NCI-H1092 (cell line): ENCODE data around the gene MYBPC3.
"Not testable (repeated sequence)": the region's sequence is repeated elsewhere in the genome, so short reads cannot be mapped to it uniquely, and the experiment has no call there.

Source experiments
- DNase-seq: peaks from one replicate; lab custom pipeline; 2025; lab: John Stamatoyannopoulos, UW

MYBPC3 gene

DNA sequence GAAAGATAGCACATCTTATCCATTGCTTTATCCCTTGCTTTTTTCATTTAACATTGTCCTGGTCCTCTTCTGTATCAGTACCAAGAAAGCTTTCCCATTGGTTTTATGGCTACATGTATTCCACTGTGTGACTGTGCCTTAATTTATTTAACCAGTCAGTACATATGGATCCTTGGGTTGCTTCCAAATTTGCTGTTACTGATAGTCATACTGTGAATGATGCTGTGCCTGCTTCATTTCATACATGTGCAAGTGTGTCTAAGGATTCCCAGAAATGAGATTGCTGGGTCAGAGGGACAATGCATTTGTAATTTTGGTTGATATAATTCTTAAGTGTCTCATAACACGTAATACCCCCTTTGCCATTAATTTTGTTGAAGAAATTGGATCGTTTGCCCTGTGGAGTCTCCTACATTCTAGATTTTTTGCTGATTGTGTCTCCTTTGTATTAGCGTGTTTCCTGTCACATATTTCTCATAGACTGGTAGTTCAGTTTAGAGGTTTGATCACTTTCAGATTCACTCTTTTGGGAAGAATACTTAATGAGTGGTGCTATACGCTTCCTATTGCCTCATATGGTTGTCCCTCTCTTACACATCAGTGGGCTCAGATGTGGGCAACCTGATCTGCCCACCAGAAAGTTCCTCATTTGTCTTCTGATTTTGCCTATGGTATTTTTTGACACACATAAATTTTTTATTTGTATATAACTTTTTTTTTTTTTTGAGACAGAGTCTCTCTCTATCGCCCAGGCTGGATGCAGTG, 35.3 kb downstream of the MYBPC3 start:
- DNase-seq = no peak

DNA sequence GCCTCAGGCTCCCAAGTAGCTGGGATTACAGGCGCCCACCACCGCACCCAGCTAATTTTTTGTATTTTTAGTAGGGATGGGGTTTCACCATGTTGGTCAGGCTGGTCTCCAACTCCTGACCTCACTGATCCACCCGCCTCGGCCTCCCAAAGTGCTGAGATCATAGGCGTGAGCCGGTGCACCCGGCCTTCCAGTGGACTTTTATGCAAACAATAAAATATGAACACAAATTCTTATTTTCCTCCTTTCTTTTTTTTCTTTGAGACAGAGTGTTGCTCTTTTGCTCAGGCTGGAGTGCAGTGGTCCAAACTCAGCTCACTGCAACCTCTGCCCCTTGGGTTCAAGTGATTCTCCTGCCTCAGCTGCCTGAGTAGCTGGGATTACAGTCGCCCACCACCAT, 36.0 kb downstream of the MYBPC3 start:
- DNase-seq = not testable (repeated sequence)

- DNase-seq = no peak
These were observed 37.5 kb downstream of the MYBPC3 start for GRCh38 chr11:47314992-47315391.

DNA sequence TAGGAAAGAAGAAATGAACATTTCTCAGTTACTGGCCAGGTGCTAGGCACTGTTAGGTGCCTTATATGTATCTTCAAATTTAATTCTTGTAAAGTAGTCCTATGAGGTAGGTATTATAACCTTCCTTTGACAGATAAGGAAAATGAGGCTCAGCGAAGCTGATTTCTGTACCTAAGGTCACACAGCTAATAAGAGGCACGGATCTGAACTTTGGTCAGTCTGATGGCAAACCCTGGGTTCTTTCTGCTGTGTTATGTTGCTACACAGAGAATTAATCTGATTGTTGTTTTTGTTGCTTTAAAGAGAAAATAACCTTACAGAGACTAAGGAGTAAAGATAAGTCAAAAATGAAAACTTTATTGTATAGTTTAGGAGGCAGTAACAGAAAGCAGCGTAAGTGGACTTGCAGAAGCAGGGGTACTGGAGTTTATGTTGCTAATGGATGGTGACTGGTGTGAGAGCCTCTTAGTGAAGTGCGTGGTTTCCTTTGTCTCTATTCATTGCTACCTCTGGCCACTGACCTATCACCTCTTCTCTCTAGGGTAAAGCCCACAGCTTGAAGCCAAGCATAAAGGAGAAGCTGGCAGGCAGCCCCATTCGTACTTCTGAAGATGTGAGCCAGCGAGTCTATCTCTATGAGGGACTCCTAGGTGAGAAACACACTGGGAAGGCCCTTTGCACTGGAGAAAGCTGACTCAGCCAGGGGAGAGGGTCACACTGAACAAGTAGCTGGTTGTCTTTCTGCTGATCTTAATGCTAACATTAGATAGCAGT, 44.3 kb downstream of the MYBPC3 start:
- DNase-seq = no peak

DNA sequence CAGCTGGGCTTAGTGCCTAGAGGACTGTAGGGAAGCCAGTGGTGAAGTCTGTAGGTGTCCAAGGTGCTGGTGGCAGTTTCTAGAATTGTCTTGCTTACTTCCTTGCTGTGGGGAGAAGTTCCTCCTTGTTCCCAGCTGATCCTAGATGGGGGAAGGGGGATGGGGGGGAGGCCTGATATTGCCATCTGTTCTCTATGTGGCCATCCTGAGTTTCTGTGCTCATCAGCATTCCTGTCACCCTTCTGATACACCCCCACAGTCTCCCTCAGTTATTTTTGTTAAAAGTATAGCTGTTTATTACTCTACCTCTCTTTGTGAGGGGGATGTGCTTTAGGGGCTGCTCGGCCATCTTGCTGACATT, 46.0 kb downstream of the MYBPC3 start:
- no peak for DNase-seq

DNA sequence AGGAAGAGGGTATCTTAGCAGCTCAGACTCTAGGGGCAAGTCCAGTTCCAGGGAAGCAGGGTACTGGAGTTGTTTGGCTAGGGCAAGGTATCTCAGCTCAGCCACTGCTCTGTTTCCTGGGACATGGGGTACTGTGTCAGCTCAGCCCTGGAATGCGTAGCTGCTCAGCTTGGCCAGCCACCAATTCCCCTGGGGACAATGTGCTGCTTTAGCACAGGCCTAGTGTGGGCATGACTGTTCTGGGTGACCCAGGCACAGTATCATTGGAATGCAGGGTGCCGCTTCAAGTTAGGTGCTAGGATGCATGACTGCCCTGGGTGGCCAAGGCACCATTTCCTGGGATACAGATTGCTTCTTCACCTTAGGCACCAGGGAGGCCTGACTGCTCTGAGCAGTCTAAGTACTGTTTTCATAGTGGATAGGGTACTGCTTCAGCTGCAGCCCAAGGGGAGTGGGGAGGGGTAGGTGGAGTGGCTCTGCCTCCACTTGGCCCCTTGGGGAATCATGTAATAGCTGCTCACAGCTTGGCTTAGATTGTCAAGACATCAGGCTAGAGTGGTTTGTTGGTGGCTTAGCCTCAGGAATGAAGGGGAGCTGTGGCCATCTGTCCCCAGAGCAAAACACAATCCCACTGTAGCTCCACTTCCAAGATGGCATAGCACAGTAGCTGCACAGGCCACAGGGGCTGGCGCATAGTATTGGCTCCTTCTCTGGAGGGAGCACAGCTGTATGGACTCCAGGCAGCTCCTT, 46.6 kb downstream of the MYBPC3 start:
- no peak for DNase-seq

- DNase-seq = no peak
These were observed 49.6 kb downstream of the MYBPC3 start for GRCh38 chr11:47302853-47303252.

GRCh38 chr11:47299078-47299477, 53.4 kb downstream of the MYBPC3 start:
- DNase-seq = no peak

DNA sequence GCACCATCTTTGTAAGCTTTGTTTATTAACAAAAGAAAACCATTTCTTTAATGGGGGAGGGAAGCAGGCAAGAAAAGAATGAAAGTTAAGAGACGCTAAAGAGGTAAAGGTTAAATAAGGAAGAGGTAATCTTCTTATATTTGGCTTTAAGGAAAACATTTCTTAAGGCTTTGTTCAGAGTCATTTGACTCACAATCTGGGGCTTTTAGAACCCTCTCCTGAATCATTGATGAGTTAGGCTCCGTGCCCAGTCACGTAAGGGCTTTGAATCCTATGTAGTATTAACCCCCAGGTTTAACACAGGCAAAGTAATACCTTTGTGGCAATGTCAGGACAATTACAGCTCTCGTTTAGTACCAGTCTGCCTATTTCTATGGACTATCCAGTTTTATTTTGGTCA, 56.5 kb downstream of the MYBPC3 start:
- peak; percentile 55 for DNase-seq

GRCh38 chr11:47295385-47295784, 57.1 kb downstream of the MYBPC3 start:
- no peak for DNase-seq

- no peak for DNase-seq
These were observed 62.6 kb downstream of the MYBPC3 start for GRCh38 chr11:47289856-47290255.

DNA sequence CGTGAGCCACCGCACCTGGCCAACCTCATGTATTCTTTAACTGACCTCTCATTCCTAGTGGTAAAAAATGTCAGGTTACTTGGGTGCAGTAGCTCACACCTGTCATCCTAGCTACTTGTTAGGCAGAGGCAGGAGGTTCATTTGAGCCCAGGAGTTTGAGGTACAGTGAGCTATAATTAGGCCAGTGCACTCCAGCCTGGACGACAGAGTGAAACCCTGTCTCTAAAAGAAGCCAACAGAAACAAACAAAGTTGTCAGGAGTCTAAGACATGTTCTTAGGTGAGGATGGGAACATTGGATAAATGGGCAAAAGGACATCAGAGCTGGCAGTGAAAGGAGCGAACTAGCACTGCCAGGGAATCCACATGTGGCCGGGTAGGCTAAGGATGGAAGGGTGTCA, 64.4 kb downstream of the MYBPC3 start:
- no peak for DNase-seq

DNA sequence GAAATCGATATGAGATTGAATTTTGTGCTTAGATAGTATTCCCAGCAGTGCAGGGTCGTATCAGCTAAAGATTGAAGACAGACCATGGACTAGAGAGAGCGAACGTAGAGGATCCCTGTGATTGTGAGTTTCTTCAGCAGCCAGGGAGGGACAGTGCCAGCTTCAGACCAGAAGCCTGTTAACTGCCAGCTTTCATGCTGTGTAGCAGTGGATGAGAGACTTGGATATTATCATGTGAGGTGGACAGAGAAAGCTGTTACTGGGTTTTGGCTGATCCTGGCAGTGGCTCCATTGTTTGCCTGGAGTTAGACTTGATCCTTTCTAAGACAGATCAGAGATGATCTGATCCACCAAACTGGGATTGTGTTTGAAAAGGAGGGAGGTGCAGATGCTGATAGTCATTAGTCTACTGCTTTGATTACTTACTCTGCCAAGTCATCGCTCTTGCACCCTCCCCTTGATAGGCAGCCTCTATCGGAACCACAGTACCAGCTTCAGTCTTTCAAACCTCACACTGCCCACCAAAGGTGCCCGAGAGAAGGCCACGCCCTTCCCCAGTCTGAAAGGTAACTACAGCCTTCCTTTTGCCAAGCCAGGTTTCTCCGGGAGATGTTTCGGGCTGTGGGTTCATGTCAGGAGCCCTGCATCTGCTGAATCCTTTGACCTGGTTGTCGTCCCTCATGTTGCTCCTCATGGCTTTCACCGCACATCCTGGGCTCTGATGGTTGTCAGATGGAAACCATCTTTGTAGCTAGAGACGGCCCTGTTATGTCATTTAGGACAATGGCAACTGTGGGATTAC, 66.3 kb downstream of the MYBPC3 start:
- DNase-seq = no peak

GRCh38 chr11:47284151-47284550, 68.4 kb downstream of the MYBPC3 start:
- DNase-seq = no peak

GRCh38 chr11:47282462-47282861, 70.0 kb downstream of the MYBPC3 start:
- DNase-seq = no peak
